ENCODE data around the gene FOXP4. TPM values are rescaled to one million over a fixed set of nuclear protein-coding genes. Genes with fewer than 3 reads are reported as not detected.

Gene FOXP4
- total RNA-seq, 2 experiments from 2014 or later, result 6.3 to 26.3 TPM

DNA sequence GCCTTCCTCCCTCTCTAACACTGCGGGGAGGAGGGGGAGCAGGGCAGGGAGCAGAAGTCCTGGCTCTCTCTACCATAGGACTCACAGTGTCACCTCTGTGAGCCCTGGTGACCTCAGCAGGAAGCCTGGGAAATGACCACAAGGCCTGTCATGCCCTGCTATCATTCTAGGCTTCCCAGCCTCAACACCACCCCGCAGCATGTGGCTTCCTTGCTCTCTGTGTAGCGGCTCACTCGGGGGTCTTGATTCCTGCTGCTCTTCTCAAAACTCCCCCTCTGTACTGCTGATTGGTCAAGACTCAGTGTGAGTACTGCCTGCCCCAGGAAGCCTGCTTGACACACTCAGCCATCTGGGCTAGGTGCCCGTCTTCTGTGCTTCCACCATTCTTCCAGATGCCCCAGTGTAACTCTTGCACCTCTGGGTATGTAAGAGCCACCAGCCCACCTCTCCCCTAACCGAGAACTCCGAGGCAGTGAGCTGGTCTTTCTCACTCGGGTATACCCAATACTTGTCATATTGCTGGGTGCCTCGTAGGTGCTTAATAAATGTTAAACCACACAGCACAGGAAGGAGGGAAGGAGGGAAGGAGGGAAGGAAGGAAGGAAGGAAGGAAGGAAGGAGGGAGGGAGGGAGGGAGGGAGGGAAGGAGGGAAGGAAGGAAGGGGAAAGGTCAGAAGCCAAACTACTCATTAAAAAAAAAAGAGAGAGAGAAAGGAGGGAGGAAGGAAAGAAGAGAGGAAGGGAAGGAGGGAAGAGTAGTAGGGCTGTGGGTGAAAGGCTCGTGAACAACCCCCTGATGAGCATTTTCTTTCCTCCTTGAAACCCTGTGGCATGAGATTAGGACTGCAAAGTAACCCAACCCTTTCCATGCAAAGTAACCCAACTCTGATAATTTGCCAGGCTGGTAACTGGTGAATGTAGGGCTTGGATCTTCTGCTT lies 97.0 kb downstream of the FOXP4 start:
- no peak for TF ChIP-seq CTCF (conservative IDR thresholded peaks at IDR 0.05; ENCODE audit: low read length)
- no peak for TF ChIP-seq EZH2phosphoT487 (IDR thresholded peaks at IDR 0.05; ENCODE audit: borderline replicate concordance, low read depth, low read length)
- H3K27ac ChIP-seq (ENCODE audit: low read depth, low read length, poor library complexity, severe bottlenecking), result no peak overlapping the region
- no peak overlapping the region for H2AFZ ChIP-seq (ENCODE audit: low read length)
- H3K4me1 ChIP-seq (ENCODE audit: insufficient read depth, low read length, poor library complexity, severe bottlenecking), result no peaks in the 10 kb centered on the region
- H3K36me3 ChIP-seq (ENCODE audit: insufficient read depth, low read length), result no peaks in the 10 kb centered on the region
- H3K4me2 ChIP-seq (ENCODE audit: low read length), result no peak overlapping the region
- ChIA-PET POLR2A (interaction anchor here (0.9 kb wide), 1 partner anchor 14 kb away, joined by 3 read pairs; no protein-coding TSS in a partner anchor), CTCF (ENCODE audit: unreplicated experiment) (no interaction called here)
- H3K9me3 ChIP-seq (ENCODE audit: low read length), result no peaks in the 10 kb centered on the region
- H4K20me1 ChIP-seq (ENCODE audit: insufficient read depth, low read length), result no peaks in the 10 kb centered on the region
- H3K9me2 ChIP-seq (ENCODE audit: insufficient read depth, low read length), result no peaks in the 10 kb centered on the region
- intact Hi-C loops (cut with micrococcal nuclease; ENCODE audit: unreplicated experiment), result no loop called here
- no peak overlapping the region for H3K4me3 ChIP-seq (ENCODE audit: low read depth, low read length, poor library complexity, severe bottlenecking)
- H3K79me2 ChIP-seq (ENCODE audit: insufficient read depth, low read depth, low read length), result no peaks in the 10 kb centered on the region
- no TSS peak for BruUV-seq (replicated peaks)
- DNase-seq (ENCODE audit: low spot score), result no peak

GRCh38 chr6:41643899-41644269 lies 97.7 kb downstream of the FOXP4 start:
- Histone ChIP-seq H3K36me3 (ENCODE audit: insufficient read depth, low read length) (no peaks in the 10 kb centered on the region), H3K4me3 (ENCODE audit: low read depth, low read length, poor library complexity, severe bottlenecking) (no peak overlapping the region), H2AFZ (ENCODE audit: low read length) (no peak overlapping the region), H3K9me2 (ENCODE audit: insufficient read depth, low read length) (no peaks in the 10 kb centered on the region), H3K4me2 (ENCODE audit: low read length) (no peak overlapping the region), H3K79me2 (ENCODE audit: insufficient read depth, low read depth, low read length) (no peaks in the 10 kb centered on the region), H3K4me1 (ENCODE audit: insufficient read depth, low read length, poor library complexity, severe bottlenecking) (no peaks in the 10 kb centered on the region), H3K27ac (ENCODE audit: low read depth, low read length, poor library complexity, severe bottlenecking) (no peak overlapping the region), H4K20me1 (ENCODE audit: insufficient read depth, low read length) (no peaks in the 10 kb centered on the region), H3K9me3 (ENCODE audit: low read length) (no peaks in the 10 kb centered on the region)
- POLR2A ChIA-PET, result interaction anchor here (0.9 kb wide), 1 partner anchor 13 kb away, joined by 3 read pairs; no protein-coding TSS in a partner anchor
- intact Hi-C loops (cut with micrococcal nuclease; ENCODE audit: unreplicated experiment), result no loop called here
- CTCF ChIA-PET (ENCODE audit: unreplicated experiment), result no interaction called here
- no peak for TF ChIP-seq CTCF (conservative IDR thresholded peaks at IDR 0.05; ENCODE audit: low read length)
- TF ChIP-seq EZH2phosphoT487 (IDR thresholded peaks at IDR 0.05; ENCODE audit: borderline replicate concordance, low read depth, low read length), result no peak
- BruUV-seq (replicated peaks), result no TSS peak
- DNase-seq (ENCODE audit: low spot score), result no peak

Data from OCI-LY7 (cell line).